ENCODE measurements around the gene XYLT2. TPM values are rescaled to one million over a fixed set of nuclear protein-coding genes. Genes with fewer than 3 reads are reported as not detected.
A peak's percentile ranks its signal among the peaks of the same experiment; 100 is the strongest.

Gene XYLT2
- total and polyA plus RNA-seq, 2 of the 13 experiments (the other 11 are each of a cell fraction or from before 2014, with no cell fraction given) = 17.0 to 22.1 TPM

DNA sequence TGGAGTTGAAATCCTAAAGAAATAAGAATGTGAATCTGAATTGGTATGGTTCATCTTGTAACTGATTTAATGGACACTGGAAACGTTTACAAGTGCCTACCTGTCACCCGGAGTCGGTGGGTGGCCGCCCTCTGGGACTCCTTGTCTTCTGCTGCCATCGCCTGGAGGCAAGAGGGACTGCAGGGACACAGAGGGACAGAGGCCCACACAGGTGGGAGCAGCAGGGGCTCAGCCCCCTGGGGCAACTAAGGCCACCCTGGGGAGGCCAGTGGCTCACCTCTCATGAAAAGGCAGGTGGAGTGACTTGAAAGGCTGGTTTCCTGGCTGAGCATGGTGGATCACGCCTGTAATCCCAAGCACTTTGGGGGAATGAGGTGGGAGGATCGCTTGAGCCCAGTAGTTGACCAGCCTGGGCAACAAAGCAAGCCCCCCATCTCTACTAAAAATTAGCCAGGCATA lies 48.5 kb upstream of the XYLT2 start (continued):
- TF ChIP-seq ZBTB7B (CRISPR knock-in tag; IDR thresholded peaks at IDR 0.05) (peak; percentile 56; the same call in 1 of the 2 replicates), SP5 (CRISPR knock-in tag; IDR thresholded peaks at IDR 0.05; ENCODE audit: borderline replicate concordance, low read depth) (0 out of 2 replicates have a peak, but pooled peaks have one; percentile 9), ATF7 (IDR thresholded peaks at IDR 0.05) (no peak), ATF7 (CRISPR knock-in tag; IDR thresholded peaks at IDR 0.05) (0 out of 2 replicates have a peak, but pooled peaks have one; percentile 31), TOE1 (CRISPR knock-in tag; IDR thresholded peaks at IDR 0.05) (no peak), PHF8 (CRISPR knock-in tag; IDR thresholded peaks at IDR 0.05) (0 out of 2 replicates have a peak, but pooled peaks have one; percentile 14), ARNT2 (CRISPR knock-in tag; IDR thresholded peaks at IDR 0.05; ENCODE audit: low read depth) (no peak), SAP130 (CRISPR knock-in tag; IDR thresholded peaks at IDR 0.05; ENCODE audit: low read depth) (peak; percentile 18; the same call in 1 of the 2 replicates), RCOR2 (CRISPR knock-in tag; IDR thresholded peaks at IDR 0.05) (no peak), XRCC5 (optimal IDR thresholded peaks at IDR 0.05; ENCODE audit: low read length) (peak; percentile 87), BCL6 (CRISPR knock-in tag; IDR thresholded peaks at IDR 0.05) (no peak)
- TF ChIP-seq, protein P1, sequence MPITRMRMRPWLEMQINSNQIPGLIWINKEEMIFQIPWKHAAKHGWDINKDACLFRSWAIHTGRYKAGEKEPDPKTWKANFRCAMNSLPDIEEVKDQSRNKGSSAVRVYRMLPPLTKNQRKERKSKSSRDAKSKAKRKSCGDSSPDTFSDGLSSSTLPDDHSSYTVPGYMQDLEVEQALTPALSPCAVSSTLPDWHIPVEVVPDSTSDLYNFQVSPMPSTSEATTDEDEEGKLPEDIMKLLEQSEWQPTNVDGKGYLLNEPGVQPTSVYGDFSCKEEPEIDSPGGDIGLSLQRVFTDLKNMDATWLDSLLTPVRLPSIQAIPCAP (CRISPR knock-in tag; IDR thresholded peaks at IDR 0.05; ENCODE audit: low read depth) = no peak
- TF ChIP-seq, protein P2, sequence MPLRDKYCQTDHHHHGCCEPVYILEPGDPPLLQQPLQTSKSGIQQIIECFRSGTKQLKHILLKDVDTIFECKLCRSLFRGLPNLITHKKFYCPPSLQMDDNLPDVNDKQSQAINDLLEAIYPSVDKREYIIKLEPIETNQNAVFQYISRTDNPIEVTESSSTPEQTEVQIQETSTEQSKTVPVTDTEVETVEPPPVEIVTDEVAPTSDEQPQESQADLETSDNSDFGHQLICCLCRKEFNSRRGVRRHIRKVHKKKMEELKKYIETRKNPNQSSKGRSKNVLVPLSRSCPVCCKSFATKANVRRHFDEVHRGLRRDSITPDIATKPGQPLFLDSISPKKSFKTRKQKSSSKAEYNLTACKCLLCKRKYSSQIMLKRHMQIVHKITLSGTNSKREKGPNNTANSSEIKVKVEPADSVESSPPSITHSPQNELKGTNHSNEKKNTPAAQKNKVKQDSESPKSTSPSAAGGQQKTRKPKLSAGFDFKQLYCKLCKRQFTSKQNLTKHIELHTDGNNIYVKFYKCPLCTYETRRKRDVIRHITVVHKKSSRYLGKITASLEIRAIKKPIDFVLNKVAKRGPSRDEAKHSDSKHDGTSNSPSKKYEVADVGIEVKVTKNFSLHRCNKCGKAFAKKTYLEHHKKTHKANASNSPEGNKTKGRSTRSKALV (CRISPR knock-in tag; IDR thresholded peaks at IDR 0.05) = no peak
- TF ChIP-seq, protein P3, sequence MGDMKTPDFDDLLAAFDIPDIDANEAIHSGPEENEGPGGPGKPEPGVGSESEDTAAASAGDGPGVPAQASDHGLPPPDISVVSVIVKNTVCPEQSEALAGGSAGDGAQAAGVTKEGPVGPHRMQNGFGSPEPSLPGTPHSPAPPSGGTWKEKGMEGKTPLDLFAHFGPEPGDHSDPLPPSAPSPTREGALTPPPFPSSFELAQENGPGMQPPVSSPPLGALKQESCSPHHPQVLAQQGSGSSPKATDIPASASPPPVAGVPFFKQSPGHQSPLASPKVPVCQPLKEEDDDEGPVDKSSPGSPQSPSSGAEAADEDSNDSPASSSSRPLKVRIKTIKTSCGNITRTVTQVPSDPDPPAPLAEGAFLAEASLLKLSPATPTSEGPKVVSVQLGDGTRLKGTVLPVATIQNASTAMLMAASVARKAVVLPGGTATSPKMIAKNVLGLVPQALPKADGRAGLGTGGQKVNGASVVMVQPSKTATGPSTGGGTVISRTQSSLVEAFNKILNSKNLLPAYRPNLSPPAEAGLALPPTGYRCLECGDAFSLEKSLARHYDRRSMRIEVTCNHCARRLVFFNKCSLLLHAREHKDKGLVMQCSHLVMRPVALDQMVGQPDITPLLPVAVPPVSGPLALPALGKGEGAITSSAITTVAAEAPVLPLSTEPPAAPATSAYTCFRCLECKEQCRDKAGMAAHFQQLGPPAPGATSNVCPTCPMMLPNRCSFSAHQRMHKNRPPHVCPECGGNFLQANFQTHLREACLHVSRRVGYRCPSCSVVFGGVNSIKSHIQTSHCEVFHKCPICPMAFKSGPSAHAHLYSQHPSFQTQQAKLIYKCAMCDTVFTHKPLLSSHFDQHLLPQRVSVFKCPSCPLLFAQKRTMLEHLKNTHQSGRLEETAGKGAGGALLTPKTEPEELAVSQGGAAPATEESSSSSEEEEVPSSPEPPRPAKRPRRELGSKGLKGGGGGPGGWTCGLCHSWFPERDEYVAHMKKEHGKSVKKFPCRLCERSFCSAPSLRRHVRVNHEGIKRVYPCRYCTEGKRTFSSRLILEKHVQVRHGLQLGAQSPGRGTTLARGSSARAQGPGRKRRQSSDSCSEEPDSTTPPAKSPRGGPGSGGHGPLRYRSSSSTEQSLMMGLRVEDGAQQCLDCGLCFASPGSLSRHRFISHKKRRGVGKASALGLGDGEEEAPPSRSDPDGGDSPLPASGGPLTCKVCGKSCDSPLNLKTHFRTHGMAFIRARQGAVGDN (CRISPR knock-in tag; IDR thresholded peaks at IDR 0.05) = peak; percentile 38
- TF ChIP-seq, protein P4, sequence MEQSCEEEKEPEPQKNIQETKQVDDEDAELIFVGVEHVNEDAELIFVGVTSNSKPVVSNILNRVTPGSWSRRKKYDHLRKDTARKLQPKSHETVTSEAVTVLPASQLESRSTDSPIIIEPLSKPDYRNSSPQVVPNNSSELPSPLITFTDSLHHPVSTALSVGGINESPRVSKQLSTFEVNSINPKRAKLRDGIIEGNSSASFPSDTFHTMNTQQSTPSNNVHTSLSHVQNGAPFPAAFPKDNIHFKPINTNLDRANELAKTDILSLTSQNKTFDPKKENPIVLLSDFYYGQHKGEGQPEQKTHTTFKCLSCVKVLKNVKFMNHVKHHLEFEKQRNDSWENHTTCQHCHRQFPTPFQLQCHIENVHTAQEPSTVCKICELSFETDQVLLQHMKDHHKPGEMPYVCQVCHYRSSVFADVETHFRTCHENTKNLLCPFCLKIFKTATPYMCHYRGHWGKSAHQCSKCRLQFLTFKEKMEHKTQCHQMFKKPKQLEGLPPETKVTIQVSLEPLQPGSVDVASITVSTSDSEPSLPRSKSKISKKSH (CRISPR knock-in tag; IDR thresholded peaks at IDR 0.05; ENCODE audit: borderline replicate concordance) = peak; percentile 62; the same call in 1 of the 2 replicates
- TF ChIP-seq, protein P5, sequence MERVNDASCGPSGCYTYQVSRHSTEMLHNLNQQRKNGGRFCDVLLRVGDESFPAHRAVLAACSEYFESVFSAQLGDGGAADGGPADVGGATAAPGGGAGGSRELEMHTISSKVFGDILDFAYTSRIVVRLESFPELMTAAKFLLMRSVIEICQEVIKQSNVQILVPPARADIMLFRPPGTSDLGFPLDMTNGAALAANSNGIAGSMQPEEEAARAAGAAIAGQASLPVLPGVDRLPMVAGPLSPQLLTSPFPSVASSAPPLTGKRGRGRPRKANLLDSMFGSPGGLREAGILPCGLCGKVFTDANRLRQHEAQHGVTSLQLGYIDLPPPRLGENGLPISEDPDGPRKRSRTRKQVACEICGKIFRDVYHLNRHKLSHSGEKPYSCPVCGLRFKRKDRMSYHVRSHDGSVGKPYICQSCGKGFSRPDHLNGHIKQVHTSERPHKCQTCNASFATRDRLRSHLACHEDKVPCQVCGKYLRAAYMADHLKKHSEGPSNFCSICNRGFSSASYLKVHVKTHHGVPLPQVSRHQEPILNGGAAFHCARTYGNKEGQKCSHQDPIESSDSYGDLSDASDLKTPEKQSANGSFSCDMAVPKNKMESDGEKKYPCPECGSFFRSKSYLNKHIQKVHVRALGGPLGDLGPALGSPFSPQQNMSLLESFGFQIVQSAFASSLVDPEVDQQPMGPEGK (CRISPR knock-in tag; IDR thresholded peaks at IDR 0.05) = peak; percentile 67
- TF ChIP-seq, protein P6, sequence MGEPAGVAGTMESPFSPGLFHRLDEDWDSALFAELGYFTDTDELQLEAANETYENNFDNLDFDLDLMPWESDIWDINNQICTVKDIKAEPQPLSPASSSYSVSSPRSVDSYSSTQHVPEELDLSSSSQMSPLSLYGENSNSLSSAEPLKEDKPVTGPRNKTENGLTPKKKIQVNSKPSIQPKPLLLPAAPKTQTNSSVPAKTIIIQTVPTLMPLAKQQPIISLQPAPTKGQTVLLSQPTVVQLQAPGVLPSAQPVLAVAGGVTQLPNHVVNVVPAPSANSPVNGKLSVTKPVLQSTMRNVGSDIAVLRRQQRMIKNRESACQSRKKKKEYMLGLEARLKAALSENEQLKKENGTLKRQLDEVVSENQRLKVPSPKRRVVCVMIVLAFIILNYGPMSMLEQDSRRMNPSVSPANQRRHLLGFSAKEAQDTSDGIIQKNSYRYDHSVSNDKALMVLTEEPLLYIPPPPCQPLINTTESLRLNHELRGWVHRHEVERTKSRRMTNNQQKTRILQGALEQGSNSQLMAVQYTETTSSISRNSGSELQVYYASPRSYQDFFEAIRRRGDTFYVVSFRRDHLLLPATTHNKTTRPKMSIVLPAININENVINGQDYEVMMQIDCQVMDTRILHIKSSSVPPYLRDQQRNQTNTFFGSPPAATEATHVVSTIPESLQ (CRISPR knock-in tag; conservative IDR thresholded peaks at IDR 0.05) = no peak

Data from HepG2 (cell line).